OCI-LY7 (cell line): ENCODE measurements around the gene MEP1B. TPM values are rescaled to one million over a fixed set of nuclear protein-coding genes. Genes with fewer than 3 reads are reported as not detected.

Experiments
- BruUV-seq: library from RNA; stranded (reverse); fragments of 400-500 nt; replicated peaks from 2 replicates; lab custom pipeline; 2021; lab: Mats Ljungman, UMichigan
- CTCF ChIA-PET: fragments of 300-600 bp; sonication (Branson Sonifier 250); formaldehyde crosslinking; loops from one replicate; lab custom pipeline; 2022; ENCODE audit warnings: antibody characterized with exemption; ENCODE audit not compliant: unreplicated experiment; lab: Charles Lee
- POLR2A ChIA-PET: fragments of 300-600 bp; sonication (Branson Sonifier 250); formaldehyde crosslinking; loops from one replicate; lab custom pipeline; 2022; ENCODE audit warnings: antibody characterized with exemption; lab: Charles Lee
- DNase-seq: peaks from one replicate; pipeline ENCODE4 v3.0.0-alpha.2; 2015; ENCODE audit warnings: low spot score
- H2AFZ ChIP-seq: fragments of 200-600 bp; sonication (generic), shearing (Covaris generic); 2 replicates; pipeline ENCODE4 v1.6.1; 2014; ENCODE audit warnings: mild to moderate bottlenecking, antibody characterized with exemption, low read length, moderate library complexity
- H3K27ac ChIP-seq: fragments of 200-600 bp; sonication (generic); 2 replicates; pipeline ENCODE4 v1.5.1; 2014; ENCODE audit warnings: mixed run types, low read depth, mild to moderate bottlenecking, moderate library complexity, low read length, inconsistent platforms; ENCODE audit not compliant: poor library complexity, severe bottlenecking
- H3K36me3 ChIP-seq: fragments of 200-600 bp; sonication (generic); 2 replicates; pipeline ENCODE4 v1.6.1; 2014; ENCODE audit warnings: mild to moderate bottlenecking, antibody characterized with exemption, low read length, moderate library complexity, mixed read lengths; ENCODE audit not compliant: insufficient read depth
- H3K4me1 ChIP-seq: fragments of 200-600 bp; sonication (generic); 2 replicates; pipeline ENCODE4 v1.5.1; 2014; ENCODE audit warnings: mild to moderate bottlenecking, low read length; ENCODE audit not compliant: insufficient read depth, poor library complexity, severe bottlenecking
- H3K4me2 ChIP-seq: fragments of 200-600 bp; sonication (generic); 2 replicates; pipeline ENCODE4 v1.6.1; 2014; ENCODE audit warnings: mild to moderate bottlenecking, low read length
- H3K4me3 ChIP-seq: fragments of 200-600 bp; sonication (generic); 2 replicates; pipeline ENCODE4 v1.5.1; 2014; ENCODE audit warnings: mild to moderate bottlenecking, low read depth, low read length; ENCODE audit not compliant: poor library complexity, severe bottlenecking
- H3K79me2 ChIP-seq: fragments of 200-600 bp; sonication (generic); 2 replicates; pipeline ENCODE4 v1.6.1; 2016; ENCODE audit warnings: low read depth, mild to moderate bottlenecking, low read length, moderate library complexity, mixed read lengths; ENCODE audit not compliant: insufficient read depth
- H3K9me2 ChIP-seq: fragments of 200-600 bp; sonication (generic); 2 replicates; pipeline ENCODE4 v1.6.1; 2016; ENCODE audit warnings: mild to moderate bottlenecking, low read length, mixed read lengths; ENCODE audit not compliant: insufficient read depth
- H3K9me3 ChIP-seq: fragments of 200-600 bp; sonication (generic); 2 replicates; pipeline ENCODE4 v1.6.1; 2014; ENCODE audit warnings: mild to moderate bottlenecking, mixed run types, low read length, mixed read lengths
- H4K20me1 ChIP-seq: fragments of 200-600 bp; sonication (generic); 2 replicates; pipeline ENCODE4 v1.6.1; 2014; ENCODE audit warnings: mild to moderate bottlenecking, antibody characterized with exemption, low read length, moderate library complexity, mixed read lengths; ENCODE audit not compliant: insufficient read depth
- CTCF ChIP-seq: fragments of 200-600 bp; sonication (generic); conservative IDR thresholded peaks from 2 replicates; pipeline ENCODE4 v1.5.1; 2014; ENCODE audit warnings: mild to moderate bottlenecking, antibody characterized with exemption, low read length, moderate library complexity, mixed read lengths
- EZH2phosphoT487 ChIP-seq: fragments of 200-600 bp; sonication (generic); IDR thresholded peaks from 2 replicates; pipeline ENCODE4 v1.6.1; 2018; ENCODE audit warnings: low read depth, borderline replicate concordance, mild to moderate bottlenecking, mixed run types, antibody characterized with exemption, low read length, moderate library complexity, mixed read lengths
- intact Hi-C: fragments of 100-400 bp; cut with micrococcal nuclease; formaldehyde crosslinking; loops from one replicate; pipeline ENCODE4 v1.10.0; 2022; ENCODE audit not compliant: unreplicated experiment
- total RNA-seq, 2 experiments: library from RNA; depleted of rRNA in 1 of 2; stranded (reverse); fragments of >200 nt in 1 of 2; shearing (Covaris generic) in 1 of 2; gene quantifications; 2 replicates each; pipeline ENCODE4 v1.2.3, GENCODE V29; 2014 to 2022

The MEP1B gene
- total RNA-seq, 2 experiments from 2014 or later = not detected

GRCh38 chr18:32209685-32210445 is 20.0 kb downstream of the MEP1B start:
- H3K4me1 ChIP-seq = no peaks in the 10 kb centered on the region
- no peak overlapping the region for H3K4me2 ChIP-seq
- intact Hi-C loops = no loop called here
- no peak overlapping the region for H3K27ac ChIP-seq
- no peaks in the 10 kb centered on the region for H4K20me1 ChIP-seq
- H3K4me3 ChIP-seq = no peak overlapping the region
- DNase-seq = no peak
- TF ChIP-seq EZH2phosphoT487 (no peak), CTCF (no peak)
- H3K36me3 ChIP-seq = no peaks in the 10 kb centered on the region
- no peaks in the 10 kb centered on the region for H3K79me2 ChIP-seq
- ChIA-PET CTCF (no interaction called here), POLR2A (no interaction called here)
- H2AFZ ChIP-seq = no peak overlapping the region
- no peaks in the 10 kb centered on the region for H3K9me2 ChIP-seq
- no TSS peak for BruUV-seq
- no peaks in the 10 kb centered on the region for H3K9me3 ChIP-seq

- POLR2A ChIA-PET = no interaction called here
- no peak for DNase-seq
- Histone ChIP-seq H3K27ac (no peak overlapping the region), H3K9me3 (no peaks in the 10 kb centered on the region), H2AFZ (no peak overlapping the region), H4K20me1 (no peaks in the 10 kb centered on the region), H3K4me2 (no peak overlapping the region), H3K36me3 (no peaks in the 10 kb centered on the region), H3K79me2 (no peaks in the 10 kb centered on the region), H3K4me1 (no peaks in the 10 kb centered on the region), H3K4me3 (no peak overlapping the region), H3K9me2 (no peaks in the 10 kb centered on the region)
- TF ChIP-seq EZH2phosphoT487 (no peak), CTCF (no peak)
- no TSS peak for BruUV-seq
- CTCF ChIA-PET = no interaction called here
- intact Hi-C loops = no loop called here
Measured at GRCh38 chr18:32213693-32214092, 23.9 kb downstream of the MEP1B start.

GRCh38 chr18:32216390-32216789 is 26.6 kb downstream of the MEP1B start:
- intact Hi-C loops = no loop called here
- no peak for TF ChIP-seq CTCF
- ChIA-PET CTCF (no interaction called here), POLR2A (no interaction called here)
- Histone ChIP-seq H3K4me2 (no peak overlapping the region), H2AFZ (no peak overlapping the region), H3K4me1 (no peaks in the 10 kb centered on the region), H3K79me2 (no peaks in the 10 kb centered on the region), H4K20me1 (no peaks in the 10 kb centered on the region), H3K9me3 (no peaks in the 10 kb centered on the region), H3K36me3 (no peaks in the 10 kb centered on the region), H3K27ac (no peak overlapping the region), H3K9me2 (no peaks in the 10 kb centered on the region), H3K4me3 (no peak overlapping the region)
- BruUV-seq = no TSS peak
- DNase-seq = no peak
